Measurements from ENCODE around the gene ACSL3. TPM values are rescaled to one million over a fixed set of nuclear protein-coding genes. Genes with fewer than 3 reads are reported as not detected.

ACSL3 gene
- total and polyA plus RNA-seq, 2 donors from 2014 or later: 33.6 to 58.8 TPM

- H3K27me3 ChIP-seq (ENCODE audit: control insufficient read depth, insufficient read depth, low read length): no peaks in the 10 kb centered on the region
- no peak for TF ChIP-seq CTCF (IDR thresholded peaks at IDR 0.05; ENCODE audit: borderline replicate concordance, extremely low read depth, insufficient read depth)
- no peak overlapping the region for H3K27ac ChIP-seq (ENCODE audit: low read depth in 2 of 2, low read length in 2 of 2)
- DNase-seq (no peak), FAIRE-seq (no peak)
- H3K36me3 ChIP-seq (ENCODE audit: control insufficient read depth in 2 of 3, insufficient read depth in 3 of 3, low read length in 3 of 3): no peaks in the 10 kb centered on the region
- H3K9ac ChIP-seq (ENCODE audit: low read length in 3 of 3): no peak overlapping the region
- intact Hi-C loops (cut with DNase I): no loop called here
- H3K4me1 ChIP-seq (ENCODE audit: control insufficient read depth in 2 of 3, insufficient read depth in 2 of 3, low read depth in 1 of 3, low read length in 3 of 3): peaks cover 0 to 6% (median 3%) of the 10 kb centered on the region in 3 donors
- H3K4me3 ChIP-seq (ENCODE audit: low read length in 3 of 3): no peak overlapping the region
- no peaks in the 10 kb centered on the region for H3K9me3 ChIP-seq (ENCODE audit: control insufficient read depth in 2 of 3, insufficient read depth in 1 of 3, low read length in 3 of 3)
Measured at GRCh38 chr2:222902660-222903059, 41.8 kb downstream of the ACSL3 start.

GRCh38 chr2:222903234-222904220 is 42.7 kb downstream of the ACSL3 start:
- FAIRE-seq (peak; percentile 91), DNase-seq (peak in 3 of 5 donors; percentile 51 to 78 (median 67))
- H3K4me1 ChIP-seq (ENCODE audit: control insufficient read depth in 2 of 3, insufficient read depth in 2 of 3, low read depth in 1 of 3, low read length in 3 of 3): peaks cover 0 to 6% (median 3%) of the 10 kb centered on the region in 3 donors
- H3K27me3 ChIP-seq (ENCODE audit: control insufficient read depth, insufficient read depth, low read length): no peaks in the 10 kb centered on the region
- no peak overlapping the region for H3K27ac ChIP-seq (ENCODE audit: low read depth in 2 of 2, low read length in 2 of 2)
- TF ChIP-seq CTCF (IDR thresholded peaks at IDR 0.05; ENCODE audit: borderline replicate concordance, extremely low read depth, insufficient read depth): peak; percentile 83
- no peak overlapping the region for H3K4me3 ChIP-seq (ENCODE audit: low read length in 3 of 3)
- H3K36me3 ChIP-seq (ENCODE audit: control insufficient read depth in 2 of 3, insufficient read depth in 3 of 3, low read length in 3 of 3): no peaks in the 10 kb centered on the region
- intact Hi-C loops (cut with DNase I): no loop called here
- H3K9ac ChIP-seq (ENCODE audit: low read length in 3 of 3): no peak overlapping the region
- no peaks in the 10 kb centered on the region for H3K9me3 ChIP-seq (ENCODE audit: control insufficient read depth in 2 of 3, insufficient read depth in 1 of 3, low read length in 3 of 3)

- intact Hi-C loops (cut with DNase I): no loop called here
- no peak for FAIRE-seq
- Histone ChIP-seq H3K4me1 (ENCODE audit: control insufficient read depth in 2 of 3, insufficient read depth in 2 of 3, low read depth in 1 of 3, low read length in 3 of 3) (peaks cover 0 to 6% (median 3%) of the 10 kb centered on the region in 3 donors), H3K27ac (ENCODE audit: low read depth in 2 of 2, low read length in 2 of 2) (no peak overlapping the region), H3K9me3 (ENCODE audit: control insufficient read depth in 2 of 3, insufficient read depth in 1 of 3, low read length in 3 of 3) (no peaks in the 10 kb centered on the region), H3K36me3 (ENCODE audit: control insufficient read depth in 2 of 3, insufficient read depth in 3 of 3, low read length in 3 of 3) (peaks cover 0 to 8% (median 3%) of the 10 kb centered on the region in 3 donors), H3K27me3 (ENCODE audit: control insufficient read depth, insufficient read depth, low read length) (no peaks in the 10 kb centered on the region), H3K9ac (ENCODE audit: low read length in 3 of 3) (no peak overlapping the region), H3K4me3 (ENCODE audit: low read length in 3 of 3) (no peak overlapping the region)
- TF ChIP-seq CTCF (IDR thresholded peaks at IDR 0.05; ENCODE audit: borderline replicate concordance, extremely low read depth, insufficient read depth): no peak
- DNase-seq: no peak
Measured at GRCh38 chr2:222904557-222905258, 43.9 kb downstream of the ACSL3 start.
